Kidney epithelial cell (primary cell): ENCODE results near the gene COL4A3. TPM values are rescaled to one million over a fixed set of nuclear protein-coding genes. Genes with fewer than 3 reads are reported as not detected.

Experiments
- DNase-seq: peaks from one replicate; pipeline ENCODE4 v3.0.0-alpha.2; 2010; ENCODE audit warnings: low read depth
- H3K27me3 ChIP-seq: 2 replicates; pipeline ENCODE4 v1.6.0; 2011; ENCODE audit warnings: low read length; ENCODE audit not compliant: control insufficient read depth, insufficient read depth
- H3K36me3 ChIP-seq: 2 replicates; pipeline ENCODE4 v1.5.1; 2011; ENCODE audit warnings: low read length; ENCODE audit not compliant: control insufficient read depth, insufficient read depth
- H3K4me3 ChIP-seq: 2 replicates; pipeline ENCODE4 v1.5.1; 2011; ENCODE audit warnings: low read depth, mild to moderate bottlenecking, control low read depth, low read length
- total RNA-seq: library from RNA; depleted of rRNA; stranded (reverse); fragments of >200 nt; gene quantifications from 2 replicates; pipeline ENCODE4 v1.2.3, GENCODE V29; 2015
- TF ChIP-seq, protein P1 (sequence below): IDR thresholded peaks from 2 replicates; pipeline ENCODE4 v1.5.1; 2011; ENCODE audit warnings: mild to moderate bottlenecking, moderate library complexity, low read length, control low read depth, inconsistent platforms; ENCODE audit not compliant: insufficient read depth, poor library complexity, severe bottlenecking

Gene COL4A3
- total RNA-seq, result 0.96 and 2.3 TPM in 2 replicates

DNA sequence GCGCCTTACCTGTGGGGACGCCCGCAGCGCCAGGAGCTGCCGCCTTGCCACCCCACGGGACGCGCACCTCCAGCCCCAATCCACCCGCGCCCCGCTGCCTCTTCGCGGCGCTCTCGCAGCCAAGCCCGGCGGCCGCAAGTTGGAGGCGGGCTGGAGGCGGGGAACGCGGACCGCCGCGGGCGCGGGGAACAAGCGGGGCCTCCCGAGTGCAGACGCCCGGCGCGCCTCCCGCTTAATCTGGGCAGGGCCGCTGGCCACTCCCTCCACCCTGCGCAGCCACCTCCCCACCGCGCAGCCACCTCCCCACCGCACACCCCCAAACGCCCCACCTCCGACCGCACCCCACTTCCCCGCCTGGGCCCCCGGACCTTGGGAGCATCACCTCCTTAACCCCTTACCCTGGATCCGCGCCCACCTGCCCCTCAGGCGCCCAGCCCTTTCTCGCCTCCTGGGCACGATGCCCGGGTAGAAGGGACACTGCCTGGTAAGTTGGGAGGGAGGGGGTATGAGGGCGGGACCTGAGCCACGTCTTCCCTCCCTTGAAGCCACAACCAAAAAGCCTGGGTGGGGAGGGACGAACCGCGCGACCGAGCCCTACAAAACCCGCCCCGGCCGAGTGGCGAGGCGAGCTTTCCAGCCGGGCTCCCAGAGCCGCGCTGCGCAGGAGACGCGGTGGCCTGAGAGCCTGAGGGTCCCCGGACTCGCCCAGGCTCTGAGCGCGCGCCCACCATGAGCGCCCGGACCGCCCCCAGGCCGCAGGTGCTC, at the start of gene COL4A3, which contains the start of gene COL4A4:
COL4A3 (plus strand) TSS at position 627 of the 765 bp plus-strand sequence; CDS start at position 730, 103 bp downstream.
COL4A4 (minus strand) TSS at position 208 of the 765 bp plus-strand sequence. CDS start 16,722 bp downstream, outside the sequence.
- TF ChIP-seq, protein P1, sequence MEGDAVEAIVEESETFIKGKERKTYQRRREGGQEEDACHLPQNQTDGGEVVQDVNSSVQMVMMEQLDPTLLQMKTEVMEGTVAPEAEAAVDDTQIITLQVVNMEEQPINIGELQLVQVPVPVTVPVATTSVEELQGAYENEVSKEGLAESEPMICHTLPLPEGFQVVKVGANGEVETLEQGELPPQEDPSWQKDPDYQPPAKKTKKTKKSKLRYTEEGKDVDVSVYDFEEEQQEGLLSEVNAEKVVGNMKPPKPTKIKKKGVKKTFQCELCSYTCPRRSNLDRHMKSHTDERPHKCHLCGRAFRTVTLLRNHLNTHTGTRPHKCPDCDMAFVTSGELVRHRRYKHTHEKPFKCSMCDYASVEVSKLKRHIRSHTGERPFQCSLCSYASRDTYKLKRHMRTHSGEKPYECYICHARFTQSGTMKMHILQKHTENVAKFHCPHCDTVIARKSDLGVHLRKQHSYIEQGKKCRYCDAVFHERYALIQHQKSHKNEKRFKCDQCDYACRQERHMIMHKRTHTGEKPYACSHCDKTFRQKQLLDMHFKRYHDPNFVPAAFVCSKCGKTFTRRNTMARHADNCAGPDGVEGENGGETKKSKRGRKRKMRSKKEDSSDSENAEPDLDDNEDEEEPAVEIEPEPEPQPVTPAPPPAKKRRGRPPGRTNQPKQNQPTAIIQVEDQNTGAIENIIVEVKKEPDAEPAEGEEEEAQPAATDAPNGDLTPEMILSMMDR, result no peak
- no peaks in the 10 kb centered on the region for H3K36me3 ChIP-seq
- DNase-seq, result no peak
- no peaks in the 10 kb centered on the region for H3K27me3 ChIP-seq
- H3K4me3 ChIP-seq, result peak within 1 kb of the TSS; percentile 66

DNA sequence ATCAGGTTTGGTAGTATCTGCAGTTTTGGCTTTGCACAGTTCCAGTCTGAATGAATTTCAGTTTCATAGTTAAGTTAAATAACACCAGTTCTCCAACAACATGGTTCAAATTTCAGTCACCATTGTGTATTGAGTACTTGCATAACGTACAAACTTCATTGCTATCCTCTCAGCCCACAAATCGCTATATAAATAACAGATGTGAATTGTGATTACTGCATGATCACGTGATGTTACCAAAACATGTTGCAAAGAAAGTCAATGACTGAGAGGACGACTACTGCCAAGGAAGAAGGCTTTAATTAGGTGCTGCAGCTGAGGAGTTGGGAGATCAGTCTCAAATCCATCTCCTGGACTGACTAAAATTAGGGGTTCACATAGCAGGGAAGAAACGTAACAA, 48.7 kb upstream of the COL4A3 start:
- Histone ChIP-seq H3K36me3 (no peaks in the 10 kb centered on the region), H3K4me3 (no peak overlapping the region), H3K27me3 (no peaks in the 10 kb centered on the region)
- DNase-seq, result no peak
- TF ChIP-seq, protein P1, result no peak

DNA sequence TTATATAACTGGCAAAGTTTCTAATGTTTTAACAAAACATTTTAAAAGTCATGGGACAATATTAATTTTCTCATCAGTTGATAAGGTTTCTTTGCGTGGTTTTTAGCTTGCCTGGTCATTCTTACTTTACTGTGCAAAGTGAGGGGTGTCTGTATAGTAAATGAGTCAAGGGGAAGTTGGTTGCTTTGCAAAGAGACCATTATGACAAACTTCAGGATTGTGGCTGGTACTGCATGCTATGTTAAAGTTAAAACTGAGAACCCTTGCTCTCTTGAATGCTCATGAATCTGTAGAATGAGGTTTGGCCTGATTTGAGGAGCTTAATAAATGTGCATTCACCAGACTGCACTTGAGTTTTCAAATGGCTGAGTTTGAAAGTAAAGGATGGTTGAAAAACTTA, 47.4 kb upstream of the COL4A3 start:
- TF ChIP-seq, protein P1, result no peak
- H3K27me3 ChIP-seq, result no peaks in the 10 kb centered on the region
- DNase-seq, result no peak
- no peaks in the 10 kb centered on the region for H3K36me3 ChIP-seq
- H3K4me3 ChIP-seq, result no peak overlapping the region

DNA sequence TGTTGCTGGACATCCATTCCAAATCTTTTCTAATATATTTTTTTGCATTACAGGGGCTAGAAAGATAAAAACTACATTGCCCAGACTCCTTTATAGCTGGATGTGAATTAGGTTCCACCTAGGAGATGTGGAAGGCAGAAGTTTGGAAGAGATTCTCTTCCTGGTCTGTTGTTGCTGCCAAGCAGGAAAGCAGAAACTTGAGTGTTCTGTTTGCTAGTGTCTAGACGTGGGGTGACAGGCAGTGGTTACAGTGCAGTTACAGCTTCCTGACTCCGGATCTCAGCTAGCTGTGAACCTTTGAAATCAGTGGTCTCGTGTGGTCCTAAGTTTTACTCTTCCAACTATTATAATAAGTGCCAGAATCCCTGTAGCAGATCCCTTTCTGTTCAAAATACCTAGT, 46.6 kb upstream of the COL4A3 start:
- Histone ChIP-seq H3K4me3 (no peak overlapping the region), H3K27me3 (no peaks in the 10 kb centered on the region), H3K36me3 (no peaks in the 10 kb centered on the region)
- no peak for DNase-seq
- TF ChIP-seq, protein P1, result no peak

DNA sequence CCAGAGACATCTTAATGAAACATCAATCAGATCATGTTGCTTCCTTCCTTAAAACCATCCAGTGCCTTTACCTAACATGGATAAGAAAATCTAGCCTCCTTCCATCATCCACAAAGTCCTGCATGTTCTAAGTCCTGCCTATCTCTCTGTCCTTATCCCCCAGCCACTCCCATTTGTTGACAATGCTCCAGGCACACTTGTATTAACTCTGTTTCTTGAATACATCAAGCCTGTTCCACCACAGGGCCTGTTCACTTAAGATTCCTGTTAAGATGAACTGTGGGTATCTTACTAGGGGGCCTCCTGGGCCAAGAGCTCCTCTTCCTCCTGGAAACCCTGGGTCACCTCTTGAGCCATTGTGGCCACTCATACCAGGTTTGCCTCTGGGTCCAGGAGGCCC, 46.1 kb upstream of the COL4A3 start:
- Histone ChIP-seq H3K27me3 (no peaks in the 10 kb centered on the region), H3K36me3 (no peaks in the 10 kb centered on the region), H3K4me3 (no peak overlapping the region)
- DNase-seq, result no peak
- TF ChIP-seq, protein P1, result no peak
